ENCODE measurements around the gene KL. TPM values are rescaled to one million over a fixed set of nuclear protein-coding genes. Genes with fewer than 3 reads are reported as not detected.

KL gene
- total RNA-seq, 2 donors from 2014 or later, result 1.1 to 1.9 TPM

GRCh38 chr13:32969516-32969941 is 46.7 kb upstream of the KL start:
- DNase-seq (ENCODE audit: low spot score), result no peak
- Histone ChIP-seq H3K9me3 (no peaks in the 10 kb centered on the region), H3K4me1 (ENCODE audit: control insufficient read depth in 1 of 2, low read depth in 2 of 2) (peaks cover 0 to 17% of the 10 kb centered on the region in 2 donors), H3K27ac (peak overlapping the region; percentile 1 to 43), H3K27me3 (replicated peaks; ENCODE audit: insufficient read depth) (no peaks in the 10 kb centered on the region), H3K36me3 (no peaks in the 10 kb centered on the region), H3K4me3 (peak overlapping the region; percentile 48)
- no peak for TF ChIP-seq CTCF (IDR thresholded peaks at IDR 0.05)
- peak; percentile 53 for ATAC-seq (ENCODE audit: insufficient number of reproducible peaks, low FRiP score, low read depth)

DNA sequence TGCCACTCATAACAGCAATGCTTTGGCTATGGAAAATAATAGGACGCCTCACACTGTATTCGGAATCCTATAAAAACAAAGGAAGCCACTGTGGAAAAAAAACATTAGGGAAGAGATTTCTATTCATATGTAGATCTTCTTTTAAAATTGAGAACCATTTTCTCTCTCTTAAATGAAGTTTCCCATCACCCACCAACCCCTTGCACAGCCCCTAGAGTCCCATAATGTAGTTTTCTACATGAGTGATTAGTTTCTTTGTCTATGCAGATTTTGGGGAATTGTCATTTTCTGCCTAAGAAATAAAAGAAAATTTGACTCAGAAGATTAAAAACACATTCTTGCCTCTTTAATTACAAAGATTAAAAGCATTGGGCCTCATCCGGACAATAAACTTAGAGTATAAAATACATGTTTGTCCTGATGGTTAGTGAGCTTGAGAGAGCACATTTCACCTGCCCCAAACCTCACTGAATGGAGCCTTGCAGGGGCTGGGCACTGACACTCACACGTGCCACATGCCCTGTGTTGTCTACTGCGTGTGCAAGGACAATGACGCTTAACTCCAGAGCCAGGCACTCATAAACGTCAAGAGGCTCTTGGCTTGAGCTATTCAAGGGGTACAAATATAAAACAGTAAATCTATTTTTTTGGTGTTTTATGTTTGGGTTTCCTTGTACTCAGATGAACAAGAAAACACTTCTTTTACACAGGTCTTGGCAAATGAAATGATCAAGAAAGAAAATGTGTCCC is 40.0 kb upstream of the KL start:
- Histone ChIP-seq H3K9me3 (no peaks in the 10 kb centered on the region), H3K4me3 (no peak overlapping the region), H3K36me3 (no peaks in the 10 kb centered on the region), H3K27me3 (replicated peaks; ENCODE audit: insufficient read depth) (no peaks in the 10 kb centered on the region), H3K27ac (no peak overlapping the region), H3K4me1 (ENCODE audit: control insufficient read depth in 1 of 2, low read depth in 2 of 2) (no peaks in the 10 kb centered on the region)
- DNase-seq (ENCODE audit: low spot score) (no peak), ATAC-seq (ENCODE audit: insufficient number of reproducible peaks, low FRiP score, low read depth) (no peak)
- no peak for TF ChIP-seq CTCF (IDR thresholded peaks at IDR 0.05)

DNA sequence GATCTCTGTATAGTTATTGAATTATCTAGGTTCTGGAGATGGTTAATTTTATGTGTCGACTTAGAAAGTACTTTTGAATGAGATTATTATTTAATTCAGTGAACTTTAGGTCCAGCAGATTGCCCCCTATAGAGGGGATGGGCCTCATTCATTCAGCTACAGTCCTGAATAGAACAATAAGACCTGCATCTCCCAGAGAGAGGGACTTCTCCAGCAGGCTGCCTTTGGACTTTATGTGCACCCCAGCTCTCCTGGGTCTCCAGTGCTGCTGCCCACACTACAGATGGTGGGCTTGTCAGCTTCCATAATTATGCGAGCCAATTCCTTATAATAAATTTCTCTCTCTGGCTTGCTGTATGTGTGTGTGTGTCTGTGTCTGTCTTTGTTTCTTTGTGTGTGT is 39.3 kb upstream of the KL start:
- no peak for TF ChIP-seq CTCF (IDR thresholded peaks at IDR 0.05)
- Histone ChIP-seq H3K4me1 (ENCODE audit: control insufficient read depth in 1 of 2, low read depth in 2 of 2) (no peaks in the 10 kb centered on the region), H3K27me3 (replicated peaks; ENCODE audit: insufficient read depth) (no peaks in the 10 kb centered on the region), H3K4me3 (no peak overlapping the region), H3K36me3 (no peaks in the 10 kb centered on the region), H3K27ac (no peak overlapping the region), H3K9me3 (no peaks in the 10 kb centered on the region)
- ATAC-seq (ENCODE audit: insufficient number of reproducible peaks, low FRiP score, low read depth), result no peak
- no peak for DNase-seq (ENCODE audit: low spot score)

GRCh38 chr13:32977321-32977720 is 38.9 kb upstream of the KL start:
- no peak overlapping the region for H3K4me3 ChIP-seq
- H3K36me3 ChIP-seq, result no peaks in the 10 kb centered on the region
- no peak for DNase-seq (ENCODE audit: low spot score)
- H3K27me3 ChIP-seq (replicated peaks; ENCODE audit: insufficient read depth), result no peaks in the 10 kb centered on the region
- TF ChIP-seq CTCF (IDR thresholded peaks at IDR 0.05), result no peak
- H3K9me3 ChIP-seq, result no peaks in the 10 kb centered on the region
- H3K27ac ChIP-seq, result no peak overlapping the region
- no peaks in the 10 kb centered on the region for H3K4me1 ChIP-seq (ENCODE audit: control insufficient read depth in 1 of 2, low read depth in 2 of 2)
- no peak for ATAC-seq (ENCODE audit: insufficient number of reproducible peaks, low FRiP score, low read depth)

DNA sequence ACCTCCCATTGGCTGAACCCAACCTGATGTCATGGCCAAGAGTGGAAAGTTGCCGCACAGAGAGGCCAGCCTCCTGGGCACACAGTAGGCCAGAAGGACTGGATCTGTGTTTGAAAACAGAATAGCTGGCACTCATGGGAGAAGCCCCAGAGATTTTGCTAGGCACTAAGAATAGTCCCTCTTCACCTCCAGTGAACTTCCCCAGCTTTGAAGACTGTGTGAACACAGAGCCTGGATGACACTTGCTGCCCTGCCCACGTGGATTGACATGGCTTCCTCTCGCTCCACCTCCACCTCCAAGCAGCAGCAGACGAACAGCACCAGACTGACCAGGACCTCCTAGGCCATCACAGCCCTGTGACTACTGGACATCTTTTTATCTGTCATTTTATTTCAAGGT is 37.9 kb upstream of the KL start:
- no peak for DNase-seq (ENCODE audit: low spot score)
- no peaks in the 10 kb centered on the region for H3K27me3 ChIP-seq (replicated peaks; ENCODE audit: insufficient read depth)
- no peak for ATAC-seq (ENCODE audit: insufficient number of reproducible peaks, low FRiP score, low read depth)
- H3K4me1 ChIP-seq (ENCODE audit: control insufficient read depth in 1 of 2, low read depth in 2 of 2), result no peaks in the 10 kb centered on the region
- no peak for TF ChIP-seq CTCF (IDR thresholded peaks at IDR 0.05)
- H3K36me3 ChIP-seq, result no peaks in the 10 kb centered on the region
- no peak overlapping the region for H3K4me3 ChIP-seq
- H3K27ac ChIP-seq, result no peak overlapping the region
- H3K9me3 ChIP-seq, result no peaks in the 10 kb centered on the region
